ENCODE results near the gene OR2T35.

Gene OR2T35

GRCh38 chr1:248625166-248625565 is 19.9 kb downstream of the OR2T35 start:
- no peak for DNase-seq

GRCh38 chr1:248622570-248623001 is 22.5 kb downstream of the OR2T35 start:
- peak; percentile 68 to 79 for DNase-seq

- DNase-seq = no peak
Observed at GRCh38 chr1:248621770-248622169, 23.3 kb downstream of the OR2T35 start.

- peak; percentile 66 to 72 for DNase-seq
Observed at GRCh38 chr1:248618878-248619277, 26.2 kb downstream of the OR2T35 start.

GRCh38 chr1:248618119-248618518 is 27.0 kb downstream of the OR2T35 start:
- DNase-seq = no peak

- DNase-seq = no peak
Observed at GRCh38 chr1:248613742-248614141, 31.3 kb downstream of the OR2T35 start.

- DNase-seq = no peak
Observed at GRCh38 chr1:248611883-248612414, 33.1 kb downstream of the OR2T35 start.

- no peak for DNase-seq
Observed at GRCh38 chr1:248610301-248610700, 34.8 kb downstream of the OR2T35 start.

- no peak for DNase-seq
Observed at GRCh38 chr1:248599396-248599795, 45.7 kb downstream of the OR2T35 start.

- DNase-seq = no peak
Observed at GRCh38 chr1:248597589-248597988, 47.5 kb downstream of the OR2T35 start, which contains the start of gene OR2T10. Gene OR2T10, minus strand, starts transcription at chr1:248597700. Its CDS starts 3,932 bp downstream, at chr1:248593768.

GRCh38 chr1:248596615-248597014 is 48.5 kb downstream of the OR2T35 start:
- peak; percentile 65 to 70 for DNase-seq

- no peak for DNase-seq
Observed at GRCh38 chr1:248593226-248593625, 51.9 kb downstream of the OR2T35 start.

GRCh38 chr1:248592655-248593054 is 52.4 kb downstream of the OR2T35 start:
- DNase-seq = no peak

GRCh38 chr1:248590055-248590454 is 55.0 kb downstream of the OR2T35 start:
- DNase-seq = no peak

- DNase-seq = no peak
Observed at GRCh38 chr1:248589334-248589733, 55.7 kb downstream of the OR2T35 start.

Data from Kasumi-1 (cell line).